ENCODE measurements around the gene CYP1A1. TPM values are rescaled to one million over a fixed set of nuclear protein-coding genes. Genes with fewer than 3 reads are reported as not detected.

Gene CYP1A1
- total and polyA plus RNA-seq, 9 of the 15 experiments (the other 6 are each of a cell fraction or from before 2014, with no cell fraction given): 0.04 to 0.13 (median 0.05) TPM; not detected in 5

DNA sequence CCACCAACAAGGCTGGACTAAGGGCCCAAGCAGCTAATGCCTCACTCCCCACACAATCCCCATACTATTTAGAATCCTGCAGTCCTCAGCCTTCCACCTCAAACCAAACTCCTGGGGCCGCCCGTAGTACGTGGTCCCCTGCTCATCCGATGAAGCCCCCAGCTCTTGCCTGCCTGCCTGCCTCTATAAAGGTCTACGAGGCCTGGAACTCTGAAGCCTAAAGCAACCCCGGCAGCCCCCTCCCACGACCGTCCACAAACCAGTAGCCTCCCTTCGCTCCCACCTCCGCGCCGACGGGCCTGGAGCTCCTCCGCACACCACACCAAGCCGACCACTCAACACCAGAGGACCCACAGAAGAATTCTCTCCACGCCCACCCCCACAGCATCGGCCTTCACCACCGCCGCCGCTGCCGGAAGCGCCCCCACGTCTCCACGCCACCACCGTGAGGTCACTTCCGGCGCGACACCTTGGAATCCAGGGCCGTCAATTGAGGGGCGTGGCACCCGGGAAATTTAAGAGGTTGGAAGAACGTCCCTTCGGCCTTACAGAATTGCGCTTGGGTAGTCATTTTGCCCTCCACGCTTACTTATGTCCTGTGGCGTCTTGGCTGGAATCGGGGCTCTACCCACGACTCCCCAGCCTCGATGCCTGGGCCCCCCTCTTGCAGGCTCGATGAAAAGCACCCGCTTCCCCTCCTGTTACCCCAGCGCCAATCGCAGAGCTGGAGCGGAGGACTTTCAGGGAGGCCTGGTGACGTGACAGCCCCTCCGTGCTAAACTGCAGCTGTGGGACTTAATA is 29.5 kb downstream of the CYP1A1 start, which contains the start of gene EDC3 (continued):
- TF ChIP-seq JUND (IDR thresholded peaks at IDR 0.05; ENCODE audit: borderline replicate concordance, low read depth, low read length) (peak; percentile 54), JUND (tag; IDR thresholded peaks at IDR 0.05; ENCODE audit: borderline replicate concordance, low read depth, low read length) (no peak; the same call in 2 of the 3 replicates), ZKSCAN3 (CRISPR knock-in tag; IDR thresholded peaks at IDR 0.05) (no peak), CREM (IDR thresholded peaks at IDR 0.05; ENCODE audit: low read depth) (peak; percentile 98), NONO (IDR thresholded peaks at IDR 0.05; ENCODE audit: low read depth in 2 of 2, low read length in 1 of 2) (no peak), MAFK (IDR thresholded peaks at IDR 0.05; ENCODE audit: low read length) (no peak), MEIS2 (IDR thresholded peaks at IDR 0.05; ENCODE audit: partially characterized antibody) (peak; percentile 32), GTF2B (IDR thresholded peaks at IDR 0.05; ENCODE audit: extremely low read depth, insufficient read length) (no peak), TCFL5 (CRISPR knock-in tag; conservative IDR thresholded peaks at IDR 0.05) (no peak), ZNF830 (CRISPR knock-in tag; IDR thresholded peaks at IDR 0.05) (no peak), ZZZ3 (IDR thresholded peaks at IDR 0.05) (peak; percentile 80; the same call in 1 of the 2 replicates), CUX1 (CRISPR knock-in tag; IDR thresholded peaks at IDR 0.05) (no peak), TBL1XR1 (IDR thresholded peaks at IDR 0.05; ENCODE audit: low read length in 2 of 2) (peak in 1 of 2 experiments; percentile 48; a peak in 1 of 4 replicates), ERF (CRISPR knock-in tag; IDR thresholded peaks at IDR 0.05) (no peak)
- TF ChIP-seq, protein P1, sequence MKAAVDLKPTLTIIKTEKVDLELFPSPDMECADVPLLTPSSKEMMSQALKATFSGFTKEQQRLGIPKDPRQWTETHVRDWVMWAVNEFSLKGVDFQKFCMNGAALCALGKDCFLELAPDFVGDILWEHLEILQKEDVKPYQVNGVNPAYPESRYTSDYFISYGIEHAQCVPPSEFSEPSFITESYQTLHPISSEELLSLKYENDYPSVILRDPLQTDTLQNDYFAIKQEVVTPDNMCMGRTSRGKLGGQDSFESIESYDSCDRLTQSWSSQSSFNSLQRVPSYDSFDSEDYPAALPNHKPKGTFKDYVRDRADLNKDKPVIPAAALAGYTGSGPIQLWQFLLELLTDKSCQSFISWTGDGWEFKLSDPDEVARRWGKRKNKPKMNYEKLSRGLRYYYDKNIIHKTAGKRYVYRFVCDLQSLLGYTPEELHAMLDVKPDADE (conservative IDR thresholded peaks at IDR 0.05; ENCODE audit: control insufficient read depth, low read depth, low read length): 0 out of 2 replicates have a peak, but pooled peaks have one; percentile 68
- TF ChIP-seq, protein P2, sequence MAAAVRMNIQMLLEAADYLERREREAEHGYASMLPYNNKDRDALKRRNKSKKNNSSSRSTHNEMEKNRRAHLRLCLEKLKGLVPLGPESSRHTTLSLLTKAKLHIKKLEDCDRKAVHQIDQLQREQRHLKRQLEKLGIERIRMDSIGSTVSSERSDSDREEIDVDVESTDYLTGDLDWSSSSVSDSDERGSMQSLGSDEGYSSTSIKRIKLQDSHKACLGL (CRISPR knock-in tag; IDR thresholded peaks at IDR 0.05; ENCODE audit: borderline replicate concordance, poor library complexity, severe bottlenecking): peak; percentile 39
- TF ChIP-seq, protein P3, sequence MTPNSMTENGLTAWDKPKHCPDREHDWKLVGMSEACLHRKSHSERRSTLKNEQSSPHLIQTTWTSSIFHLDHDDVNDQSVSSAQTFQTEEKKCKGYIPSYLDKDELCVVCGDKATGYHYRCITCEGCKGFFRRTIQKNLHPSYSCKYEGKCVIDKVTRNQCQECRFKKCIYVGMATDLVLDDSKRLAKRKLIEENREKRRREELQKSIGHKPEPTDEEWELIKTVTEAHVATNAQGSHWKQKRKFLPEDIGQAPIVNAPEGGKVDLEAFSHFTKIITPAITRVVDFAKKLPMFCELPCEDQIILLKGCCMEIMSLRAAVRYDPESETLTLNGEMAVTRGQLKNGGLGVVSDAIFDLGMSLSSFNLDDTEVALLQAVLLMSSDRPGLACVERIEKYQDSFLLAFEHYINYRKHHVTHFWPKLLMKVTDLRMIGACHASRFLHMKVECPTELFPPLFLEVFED (CRISPR knock-in tag; conservative IDR thresholded peaks at IDR 0.05): peak; percentile 35; the same call in 1 of the 2 replicates
